ENCODE data around the gene PDGFRA.

PDGFRA gene

GRCh38 chr4:54254116-54254914 is 25.2 kb downstream of the PDGFRA start:
- no peak for DNase-seq (ENCODE audit: low read depth in 1 of 2, low spot score in 1 of 2)
- TF ChIP-seq JUND (IDR thresholded peaks at IDR 0.05; ENCODE audit: low read depth): no peak
- in situ Hi-C loops (cut with HindIII; ENCODE audit: low pct_unique_long_range_greater_than_20kb, low sequenced_read_pairs): no loop called here

- no peak for TF ChIP-seq JUND (IDR thresholded peaks at IDR 0.05; ENCODE audit: low read depth)
- DNase-seq (ENCODE audit: low read depth in 1 of 2, low spot score in 1 of 2): no peak
- in situ Hi-C loops (cut with HindIII; ENCODE audit: low pct_unique_long_range_greater_than_20kb, low sequenced_read_pairs): no loop called here
These were observed 25.8 kb downstream of the PDGFRA start for GRCh38 chr4:54254915-54255246.

GRCh38 chr4:54255881-54256280 is 26.8 kb downstream of the PDGFRA start:
- in situ Hi-C loops (cut with HindIII; ENCODE audit: low pct_unique_long_range_greater_than_20kb, low sequenced_read_pairs): no loop called here

GRCh38 chr4:54256491-54257486 is 27.7 kb downstream of the PDGFRA start:
- no peak for TF ChIP-seq JUND (IDR thresholded peaks at IDR 0.05; ENCODE audit: low read depth)
- no peak for DNase-seq (ENCODE audit: low read depth in 1 of 2, low spot score in 1 of 2)
- in situ Hi-C loops (cut with HindIII; ENCODE audit: low pct_unique_long_range_greater_than_20kb, low sequenced_read_pairs): no loop called here

More at GRCh38 chr4:54255881-54256280, 26.8 kb downstream of the PDGFRA start:
- TF ChIP-seq JUND (IDR thresholded peaks at IDR 0.05; ENCODE audit: low read depth): no peak
- no peak for DNase-seq (ENCODE audit: low read depth in 1 of 2, low spot score in 1 of 2)

GRCh38 chr4:54265366-54265765 is 36.3 kb downstream of the PDGFRA start:
- TF ChIP-seq JUND (IDR thresholded peaks at IDR 0.05; ENCODE audit: low read depth): no peak
- no peak for DNase-seq (ENCODE audit: low read depth in 1 of 2, low spot score in 1 of 2)
- in situ Hi-C loops (cut with HindIII; ENCODE audit: low pct_unique_long_range_greater_than_20kb, low sequenced_read_pairs): no loop called here

- TF ChIP-seq JUND (IDR thresholded peaks at IDR 0.05; ENCODE audit: low read depth): no peak
- in situ Hi-C loops (cut with HindIII; ENCODE audit: low pct_unique_long_range_greater_than_20kb, low sequenced_read_pairs): no loop called here
- DNase-seq (ENCODE audit: low read depth in 1 of 2, low spot score in 1 of 2): no peak
These were observed 39.1 kb downstream of the PDGFRA start for GRCh38 chr4:54268151-54268550.

GRCh38 chr4:54271464-54271863 is 42.4 kb downstream of the PDGFRA start:
- in situ Hi-C loops (cut with HindIII; ENCODE audit: low pct_unique_long_range_greater_than_20kb, low sequenced_read_pairs): no loop called here
- no peak for DNase-seq (ENCODE audit: low read depth in 1 of 2, low spot score in 1 of 2)
- TF ChIP-seq JUND (IDR thresholded peaks at IDR 0.05; ENCODE audit: low read depth): no peak

GRCh38 chr4:54272051-54272450 is 43.0 kb downstream of the PDGFRA start:
- in situ Hi-C loops (cut with HindIII; ENCODE audit: low pct_unique_long_range_greater_than_20kb, low sequenced_read_pairs): no loop called here
- DNase-seq (ENCODE audit: low read depth in 1 of 2, low spot score in 1 of 2): no peak
- TF ChIP-seq JUND (IDR thresholded peaks at IDR 0.05; ENCODE audit: low read depth): no peak

- no peak for TF ChIP-seq JUND (IDR thresholded peaks at IDR 0.05; ENCODE audit: low read depth)
- DNase-seq (ENCODE audit: low read depth in 1 of 2, low spot score in 1 of 2): no peak
- in situ Hi-C loops (cut with HindIII; ENCODE audit: low pct_unique_long_range_greater_than_20kb, low sequenced_read_pairs): no loop called here
These were observed 45.2 kb downstream of the PDGFRA start for GRCh38 chr4:54274264-54274663.

GRCh38 chr4:54274795-54275665 is 45.9 kb downstream of the PDGFRA start:
- TF ChIP-seq JUND (IDR thresholded peaks at IDR 0.05; ENCODE audit: low read depth): no peak
- no peak for DNase-seq (ENCODE audit: low read depth in 1 of 2, low spot score in 1 of 2)
- in situ Hi-C loops (cut with HindIII; ENCODE audit: low pct_unique_long_range_greater_than_20kb, low sequenced_read_pairs): no loop called here

GRCh38 chr4:54276641-54277430 is 47.7 kb downstream of the PDGFRA start:
- no peak for DNase-seq (ENCODE audit: low read depth in 1 of 2, low spot score in 1 of 2)
- no peak for TF ChIP-seq JUND (IDR thresholded peaks at IDR 0.05; ENCODE audit: low read depth)
- in situ Hi-C loops (cut with HindIII; ENCODE audit: low pct_unique_long_range_greater_than_20kb, low sequenced_read_pairs): no loop called here

Measured in T47D (cell line).